Calu3 (cell line): Measurements from ENCODE around the gene SWT1. TPM values are rescaled to one million over a fixed set of nuclear protein-coding genes. Genes with fewer than 3 reads are reported as not detected.

ENCODE experiments used
- BruUV-seq: library from RNA; stranded (reverse); fragments of 400-500 nt; replicated peaks from 2 replicates; lab custom pipeline; 2021; lab: Mats Ljungman, UMichigan
- CTCF ChIA-PET: fragments of 300-600 bp; sonication (Branson Sonifier 250); formaldehyde crosslinking; loops from one replicate; lab custom pipeline; 2022; ENCODE audit warnings: antibody characterized with exemption; lab: Charles Lee
- DNase-seq: peaks from one replicate; pipeline ENCODE4 v3.0.0; 2022
- H3K27ac Mint-ChIP-seq: one replicate; pipeline ENCODE4 v1.8.0; 2022; ENCODE audit warnings: mixed read lengths; ENCODE audit not compliant: unreplicated experiment
- H3K27me3 Mint-ChIP-seq: one replicate; pipeline ENCODE4 v1.8.0; 2022; ENCODE audit warnings: mixed read lengths; ENCODE audit not compliant: unreplicated experiment
- H3K36me3 Mint-ChIP-seq: one replicate; pipeline ENCODE4 v1.8.0; 2022; ENCODE audit warnings: mild to moderate bottlenecking, moderate library complexity, mixed read lengths; ENCODE audit not compliant: insufficient read depth, unreplicated experiment
- H3K4me1 Mint-ChIP-seq: one replicate; pipeline ENCODE4 v1.8.0; 2022; ENCODE audit warnings: mild to moderate bottlenecking, low read depth, mixed read lengths; ENCODE audit not compliant: unreplicated experiment
- H3K4me3 Mint-ChIP-seq: one replicate; pipeline ENCODE4 v1.8.0; 2022; ENCODE audit warnings: mild to moderate bottlenecking, low read depth, moderate library complexity, mixed read lengths; ENCODE audit not compliant: unreplicated experiment
- H3K9me3 Mint-ChIP-seq: one replicate; pipeline ENCODE4 v1.8.0; 2022; ENCODE audit warnings: low read depth, mixed read lengths; ENCODE audit not compliant: unreplicated experiment
- CTCF ChIP-seq: fragments of 200-600 bp; IDR thresholded peaks from one replicate; pipeline ENCODE4 v1.8.0; 2022; ENCODE audit warnings: antibody characterized with exemption; ENCODE audit not compliant: unreplicated experiment
- intact Hi-C: fragments of 100-400 bp; cut with micrococcal nuclease; formaldehyde crosslinking; loops from one replicate; pipeline ENCODE4 v1.10.0; 2022; ENCODE audit not compliant: unreplicated experiment
- total RNA-seq: library from RNA; stranded (reverse); gene quantifications from 2 replicates; pipeline ENCODE4 v1.2.3, GENCODE V29; 2022

SWT1 gene
- total RNA-seq, 1 experiment from 2014 or later: 2.9 TPM

GRCh38 chr1:185215911-185216310 is 58.9 kb downstream of the SWT1 start:
- Mint-ChIP-seq H3K4me1 (no peaks in the 10 kb centered on the region), H3K4me3 (no peak overlapping the region), H3K36me3 (no peaks in the 10 kb centered on the region), H3K9me3 (no peaks in the 10 kb centered on the region), H3K27ac (no peak overlapping the region), H3K27me3 (no peaks in the 10 kb centered on the region)
- CTCF ChIA-PET: no interaction called here
- no peak for DNase-seq
- TF ChIP-seq CTCF: no peak
- no TSS peak for BruUV-seq
- intact Hi-C loops: no loop called here

DNA sequence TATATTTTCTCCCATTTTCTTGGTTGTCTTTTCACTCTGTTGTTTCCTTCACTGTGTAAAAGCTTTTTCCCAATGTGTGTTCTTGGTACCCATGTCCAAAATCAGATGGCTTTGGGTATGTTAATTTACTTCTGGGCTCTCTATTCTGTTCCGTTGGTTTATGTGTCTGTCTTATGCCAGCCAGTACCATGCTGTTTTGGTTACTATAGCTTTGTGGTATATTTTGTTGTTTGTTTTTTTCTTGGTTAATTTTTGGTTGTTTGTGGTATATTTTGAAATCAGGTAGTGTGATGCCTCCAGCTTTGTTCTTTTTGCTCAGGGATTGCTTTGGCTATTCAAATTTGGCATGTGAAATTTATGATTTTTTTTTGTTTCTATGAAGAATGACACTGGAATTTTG is 67.2 kb downstream of the SWT1 start:
- H3K9me3 Mint-ChIP-seq: peaks cover 8% of the 10 kb centered on the region
- H3K4me3 Mint-ChIP-seq: no peak overlapping the region
- BruUV-seq: no TSS peak
- DNase-seq: no peak
- intact Hi-C loops: no loop called here
- H3K27me3 Mint-ChIP-seq: no peaks in the 10 kb centered on the region
- H3K4me1 Mint-ChIP-seq: no peaks in the 10 kb centered on the region
- CTCF ChIA-PET: interaction anchor here (0.6 kb wide), 1 partner anchor 121 kb away, joined by 3 read pairs; no protein-coding TSS in a partner anchor
- TF ChIP-seq CTCF: no peak
- no peak overlapping the region for H3K27ac Mint-ChIP-seq
- no peaks in the 10 kb centered on the region for H3K36me3 Mint-ChIP-seq

DNA sequence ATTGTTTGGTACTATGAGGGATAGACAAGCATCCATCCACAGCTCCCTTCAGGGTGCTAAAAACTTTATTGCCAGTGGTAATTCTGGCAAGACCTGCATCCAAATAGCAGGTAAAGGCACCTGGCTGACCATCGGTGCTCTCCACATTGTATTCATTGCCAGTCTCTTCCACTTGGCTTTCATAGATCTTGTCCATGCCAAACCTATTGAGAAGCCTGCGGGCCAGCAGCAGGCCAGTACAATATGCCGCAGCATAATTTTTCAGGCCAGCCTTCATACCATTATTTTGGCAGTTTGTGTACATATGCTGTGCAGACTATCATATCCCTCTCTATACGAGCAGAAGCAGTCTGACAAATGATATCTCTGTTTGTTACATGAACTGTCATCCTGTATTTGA is 70.2 kb downstream of the SWT1 start:
- no peaks in the 10 kb centered on the region for H3K36me3 Mint-ChIP-seq
- no TSS peak for BruUV-seq
- H3K4me1 Mint-ChIP-seq: no peaks in the 10 kb centered on the region
- H3K27me3 Mint-ChIP-seq: no peaks in the 10 kb centered on the region
- TF ChIP-seq CTCF: no peak
- H3K4me3 Mint-ChIP-seq: no peak overlapping the region
- DNase-seq: no peak
- CTCF ChIA-PET: no interaction called here
- no peak overlapping the region for H3K27ac Mint-ChIP-seq
- intact Hi-C loops: no loop called here
- peaks cover 8% of the 10 kb centered on the region for H3K9me3 Mint-ChIP-seq

DNA sequence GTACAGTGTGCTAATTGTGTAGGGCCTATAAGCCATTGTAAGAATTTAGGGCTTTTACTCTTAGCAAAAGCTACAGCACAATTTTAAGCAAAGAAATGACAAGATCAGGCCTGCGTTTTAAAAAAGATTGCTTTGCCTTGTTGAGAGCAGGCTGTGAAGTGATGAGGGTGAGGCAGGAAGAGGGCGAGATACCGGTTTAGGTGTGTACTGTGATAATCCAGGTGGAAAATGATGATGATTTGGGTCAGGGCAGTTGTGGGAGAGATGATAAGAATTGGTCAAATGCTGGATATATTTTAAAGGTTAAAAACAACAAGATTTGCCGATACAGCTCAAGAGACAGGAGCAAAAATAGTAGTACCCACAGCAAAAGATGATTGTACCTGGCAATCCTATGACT is 72.0 kb downstream of the SWT1 start:
- CTCF ChIA-PET: no interaction called here
- intact Hi-C loops: no loop called here
- peaks cover 5% of the 10 kb centered on the region for H3K9me3 Mint-ChIP-seq
- H3K36me3 Mint-ChIP-seq: no peaks in the 10 kb centered on the region
- no peaks in the 10 kb centered on the region for H3K4me1 Mint-ChIP-seq
- no peak for DNase-seq
- no TSS peak for BruUV-seq
- no peak overlapping the region for H3K4me3 Mint-ChIP-seq
- no peak for TF ChIP-seq CTCF
- no peak overlapping the region for H3K27ac Mint-ChIP-seq
- no peaks in the 10 kb centered on the region for H3K27me3 Mint-ChIP-seq
